Activated B cell treated with CpG ODN at 0.5 μM for 24 hours (primary cell): ENCODE results near the gene NRF1. TPM values are rescaled to one million over a fixed set of nuclear protein-coding genes. Genes with fewer than 3 reads are reported as not detected.
A peak's percentile ranks its signal among the peaks of the same experiment; 100 is the strongest.
"Not testable (repeated sequence)": the region's sequence is repeated elsewhere in the genome, so short reads cannot be mapped to it uniquely, and the experiment has no call there.

Experiments used
- ATAC-seq: fragments of 200-7000 bp; cut with Tn5 transposase; one replicate; pipeline ENCODE4 v1.10.0; 2021; ENCODE audit warnings: low read depth, mild to moderate bottlenecking, moderate library complexity
- CTCF ChIA-PET: fragments of 350-600 bp; sonication (Branson Sonifier 250); formaldehyde crosslinking; loops from one replicate; lab custom pipeline; 2021; ENCODE audit warnings: antibody characterized with exemption; lab: Charles Lee
- POLR2A ChIA-PET: fragments of 350-600 bp; sonication (Branson Sonifier 250); formaldehyde crosslinking; loops from one replicate; lab custom pipeline; 2021; ENCODE audit warnings: antibody characterized with exemption; lab: Charles Lee
- DNase-seq: peaks from one replicate; pipeline ENCODE4 v3.0.0; 2022
- H3K27ac Mint-ChIP-seq: one replicate; pipeline ENCODE4 v1.8.0; 2020; ENCODE audit warnings: mixed read lengths
- H3K27me3 Mint-ChIP-seq: one replicate; pipeline ENCODE4 v1.8.0; 2021; ENCODE audit warnings: mixed read lengths
- H3K36me3 Mint-ChIP-seq: one replicate; pipeline ENCODE4 v1.8.0; 2021; ENCODE audit warnings: low read depth, mixed read lengths
- H3K4me1 Mint-ChIP-seq: one replicate; pipeline ENCODE4 v1.8.0; 2021; ENCODE audit warnings: mixed read lengths
- H3K4me3 Mint-ChIP-seq: one replicate; pipeline ENCODE4 v1.8.0; 2020; ENCODE audit warnings: mild to moderate bottlenecking, mixed read lengths
- H3K9me3 Mint-ChIP-seq: one replicate; pipeline ENCODE4 v1.8.0; 2020; ENCODE audit warnings: mixed read lengths
- CTCF ChIP-seq: fragments of 200-600 bp; IDR thresholded peaks from one replicate; pipeline ENCODE4 v1.8.0; 2022; ENCODE audit warnings: antibody characterized with exemption, mild to moderate bottlenecking
- intact Hi-C: fragments of 100-400 bp; cut with micrococcal nuclease; formaldehyde crosslinking; loops from one replicate; pipeline ENCODE4 v1.15.1; 2024
- total RNA-seq: library from RNA; stranded (reverse); gene quantifications from 2 replicates; pipeline ENCODE4 v1.2.3, GENCODE V29; 2022

NRF1 gene
- total RNA-seq, 1 donor from 2014 or later: 27.4 TPM

GRCh38 chr7:129649128-129649690 lies 37.7 kb downstream of the NRF1 start:
- H3K27me3 Mint-ChIP-seq: no peaks in the 10 kb centered on the region
- no peak overlapping the region for H3K4me3 Mint-ChIP-seq
- H3K36me3 Mint-ChIP-seq: peaks cover 27% of the 10 kb centered on the region
- peaks cover 15% of the 10 kb centered on the region for H3K4me1 Mint-ChIP-seq
- H3K27ac Mint-ChIP-seq: no peak overlapping the region
- H3K9me3 Mint-ChIP-seq: no peaks in the 10 kb centered on the region
- TF ChIP-seq CTCF: no peak
- ChIA-PET CTCF (no interaction called here), POLR2A (no interaction called here)
- ATAC-seq: no peak
- no peak for DNase-seq
- intact Hi-C loops: no loop called here

GRCh38 chr7:129650056-129650758 lies 38.7 kb downstream of the NRF1 start:
- peaks cover 25% of the 10 kb centered on the region for H3K4me1 Mint-ChIP-seq
- H3K9me3 Mint-ChIP-seq: no peaks in the 10 kb centered on the region
- H3K36me3 Mint-ChIP-seq: peaks cover 28% of the 10 kb centered on the region
- TF ChIP-seq CTCF: no peak
- ChIA-PET POLR2A (no interaction called here), CTCF (no interaction called here)
- ATAC-seq (no peak), DNase-seq (no peak)
- no peaks in the 10 kb centered on the region for H3K27me3 Mint-ChIP-seq
- H3K4me3 Mint-ChIP-seq: no peak overlapping the region
- intact Hi-C loops: no loop called here
- no peak overlapping the region for H3K27ac Mint-ChIP-seq

GRCh38 chr7:129652914-129653313 lies 41.4 kb downstream of the NRF1 start:
- TF ChIP-seq CTCF: no peak
- peaks cover 21% of the 10 kb centered on the region for H3K36me3 Mint-ChIP-seq
- no peaks in the 10 kb centered on the region for H3K9me3 Mint-ChIP-seq
- no peaks in the 10 kb centered on the region for H3K27me3 Mint-ChIP-seq
- H3K27ac Mint-ChIP-seq: no peak overlapping the region
- POLR2A ChIA-PET: no interaction called here
- no peak overlapping the region for H3K4me3 Mint-ChIP-seq
- intact Hi-C loops: no loop called here
- CTCF ChIA-PET: no interaction called here
- peaks cover 43% of the 10 kb centered on the region for H3K4me1 Mint-ChIP-seq
- DNase-seq: no peak
- ATAC-seq: peak; percentile 66

GRCh38 chr7:129655811-129656210 lies 44.3 kb downstream of the NRF1 start:
- no peak for TF ChIP-seq CTCF
- Mint-ChIP-seq H3K9me3 (no peaks in the 10 kb centered on the region), H3K4me1 (peaks cover 43% of the 10 kb centered on the region), H3K27me3 (no peaks in the 10 kb centered on the region), H3K4me3 (peak overlapping the region; percentile 53), H3K27ac (peak overlapping the region; percentile 80), H3K36me3 (peaks cover 38% of the 10 kb centered on the region)
- CTCF ChIA-PET: interaction anchor here (0.6 to 1.2 kb wide), 3 partner anchors 9 to 239 kb away, joined by 3 to 4 read pairs (median 4); no protein-coding TSS in a partner anchor
- DNase-seq: no peak
- ATAC-seq: peak; percentile 79
- intact Hi-C loops: no loop called here
- POLR2A ChIA-PET: interaction anchor here (0.6 to 0.8 kb wide), 3 partner anchors 43 to 425 kb away, joined by 3 to 4 read pairs (median 4); no protein-coding TSS in a partner anchor

- CTCF ChIA-PET: no interaction called here
- Mint-ChIP-seq H3K4me1 (peaks cover 43% of the 10 kb centered on the region), H3K9me3 (peaks cover 11% of the 10 kb centered on the region), H3K27ac (no peak overlapping the region), H3K4me3 (no peak overlapping the region), H3K27me3 (no peaks in the 10 kb centered on the region), H3K36me3 (peaks cover 54% of the 10 kb centered on the region)
- POLR2A ChIA-PET: interaction anchor here (0.6 to 0.7 kb wide), 2 partner anchors 35 to 45 kb away, joined by 5 to 7 read pairs; no protein-coding TSS in a partner anchor
- no peak for TF ChIP-seq CTCF
- DNase-seq: no peak
- intact Hi-C loops: no loop called here
- ATAC-seq: no peak
Measured at GRCh38 chr7:129657363-129657762, 45.8 kb downstream of the NRF1 start.

- intact Hi-C loops, POLR2A ChIA-PET, DNase-seq, ATAC-seq, H3K27me3 Mint-ChIP-seq, H3K27ac Mint-ChIP-seq, H3K4me3 Mint-ChIP-seq, CTCF ChIA-PET: not testable (repeated sequence)
- peaks cover 11% of the 10 kb centered on the region for H3K9me3 Mint-ChIP-seq
- H3K4me1 Mint-ChIP-seq: peaks cover 21% of the 10 kb centered on the region
- H3K36me3 Mint-ChIP-seq: peaks cover 64% of the 10 kb centered on the region
Measured at GRCh38 chr7:129659907-129660306, 48.4 kb downstream of the NRF1 start.
